H9 (cell line): ENCODE measurements around the gene FAM240A. TPM values are rescaled to one million over a fixed set of nuclear protein-coding genes. Genes with fewer than 3 reads are reported as not detected.
A peak's percentile ranks its signal among the peaks of the same experiment; 100 is the strongest.

ENCODE experiments used
- DNase-seq: peaks from one replicate; pipeline ENCODE4 v3.0.0-alpha.2; 2017
- H2AFZ ChIP-seq: one replicate; pipeline ENCODE4 v1.6.1; 2013; ENCODE audit warnings: mild to moderate bottlenecking, low read length, control low read depth, moderate library complexity
- H2AK5ac ChIP-seq: 2 replicates; pipeline ENCODE4 v1.6.1; 2013; ENCODE audit warnings: low read length, control low read depth, mixed read lengths; ENCODE audit not compliant: insufficient read length
- H2BK120ac ChIP-seq: one replicate; pipeline ENCODE4 v1.6.1; 2013; ENCODE audit warnings: low read depth, mild to moderate bottlenecking, low read length, control low read depth, inconsistent platforms; ENCODE audit not compliant: poor library complexity, severe bottlenecking
- H2BK12ac ChIP-seq: 2 replicates; pipeline ENCODE4 v1.6.1; 2013; ENCODE audit warnings: low read length, control low read depth, mixed read lengths, low read depth; ENCODE audit not compliant: insufficient read length
- H2BK15ac ChIP-seq: 2 replicates; pipeline ENCODE4 v1.6.1; 2013; ENCODE audit warnings: low read depth, low read length, control low read depth
- H2BK20ac ChIP-seq: one replicate; pipeline ENCODE4 v1.6.1; 2013; ENCODE audit warnings: low read depth, mild to moderate bottlenecking, low read length, control low read depth, inconsistent platforms; ENCODE audit not compliant: poor library complexity, severe bottlenecking
- H2BK5ac ChIP-seq: 2 replicates; pipeline ENCODE4 v1.6.1; 2013; ENCODE audit warnings: low read length, control low read depth, mixed read lengths; ENCODE audit not compliant: insufficient read length
- H3K14ac ChIP-seq: 2 replicates; pipeline ENCODE4 v1.6.1; 2013; ENCODE audit warnings: low read length, control low read depth; ENCODE audit not compliant: insufficient read depth
- H3K18ac ChIP-seq: 2 replicates; pipeline ENCODE4 v1.6.1; 2013; ENCODE audit warnings: low read depth, mild to moderate bottlenecking, mixed read lengths, low read length, control low read depth; ENCODE audit not compliant: insufficient read length
- H3K23ac ChIP-seq: 2 replicates; pipeline ENCODE4 v1.6.1; 2013; ENCODE audit warnings: low read length, control low read depth, mixed read lengths, low read depth; ENCODE audit not compliant: insufficient read length
- H3K23me2 ChIP-seq: 2 replicates; pipeline ENCODE4 v1.6.1; 2013; ENCODE audit warnings: low read depth, mild to moderate bottlenecking, mixed read lengths, low read length, control low read depth; ENCODE audit not compliant: insufficient read length, poor library complexity, severe bottlenecking
- H3K27ac ChIP-seq: 2 replicates; pipeline ENCODE4 v1.5.1; 2013; ENCODE audit warnings: low read length, control low read depth, mixed read lengths, low read depth; ENCODE audit not compliant: insufficient read length
- H3K27me3 ChIP-seq: 2 replicates; pipeline ENCODE4 v1.6.1; 2013; ENCODE audit warnings: low read length, control low read depth, inconsistent platforms; ENCODE audit not compliant: insufficient read depth
- H3K4ac ChIP-seq: 2 replicates; pipeline ENCODE4 v1.6.1; 2013; ENCODE audit warnings: low read depth, mild to moderate bottlenecking, control low read depth, inconsistent platforms, low read length, moderate library complexity
- H3K4me1 ChIP-seq: 2 replicates; pipeline ENCODE4 v1.6.1; 2013; ENCODE audit warnings: low read length, control low read depth, inconsistent platforms; ENCODE audit not compliant: insufficient read depth
- H3K4me2 ChIP-seq: 2 replicates; pipeline ENCODE4 v1.6.1; 2013; ENCODE audit warnings: low read length, control low read depth, mixed read lengths; ENCODE audit not compliant: insufficient read length, insufficient read depth
- H3K56ac ChIP-seq: 2 replicates; pipeline ENCODE4 v1.6.1; 2013; ENCODE audit warnings: low read depth, mild to moderate bottlenecking, mixed read lengths, low read length, control low read depth; ENCODE audit not compliant: insufficient read length
- H3K79me1 ChIP-seq: 2 replicates; pipeline ENCODE4 v1.6.1; 2013; ENCODE audit warnings: low read depth, mild to moderate bottlenecking, moderate library complexity, low read length, control low read depth, inconsistent platforms; ENCODE audit not compliant: insufficient read depth, poor library complexity, severe bottlenecking
- H3K79me2 ChIP-seq: 2 replicates; pipeline ENCODE4 v1.6.1; 2013; ENCODE audit warnings: low read length, control low read depth, inconsistent platforms; ENCODE audit not compliant: insufficient read depth
- H3K9ac ChIP-seq: 2 replicates; pipeline ENCODE4 v1.6.1; 2013; ENCODE audit warnings: low read length, control low read depth, mixed read lengths; ENCODE audit not compliant: insufficient read length; ENCODE audit errors: extremely low read depth
- H3K9me3 ChIP-seq: one replicate; pipeline ENCODE4 v1.6.1; 2013; ENCODE audit warnings: low read depth, low read length, inconsistent platforms; ENCODE audit not compliant: control insufficient read depth
- H3T11ph ChIP-seq: one replicate; pipeline ENCODE4 v1.6.1; 2013; ENCODE audit warnings: mild to moderate bottlenecking, low read length, control low read depth, inconsistent platforms
- H4K20me1 ChIP-seq: one replicate; pipeline ENCODE4 v1.6.1; 2013; ENCODE audit not compliant: control insufficient read depth, insufficient read length, insufficient read depth
- H4K5ac ChIP-seq: 2 replicates; pipeline ENCODE4 v1.6.1; 2013; ENCODE audit warnings: low read depth, mild to moderate bottlenecking, mixed read lengths, low read length, control low read depth; ENCODE audit not compliant: insufficient read length
- H4K8ac ChIP-seq: replicated peaks from 2 replicates; pipeline ENCODE4 v1.6.1; 2013; ENCODE audit warnings: low read length, control low read depth, mixed read lengths, low read depth; ENCODE audit not compliant: insufficient read length
- H4K91ac ChIP-seq: 2 replicates; pipeline ENCODE4 v1.6.1; 2013; ENCODE audit warnings: low read depth, mild to moderate bottlenecking, moderate library complexity, mixed read lengths, low read length, control low read depth; ENCODE audit not compliant: insufficient read length
- H3K27ac Mint-ChIP-seq, 3 experiments: 2 replicates in 2 of 3; 3 replicates in 1 of 3; pipeline ENCODE4 v1.8.0; 2020 to 2021; ENCODE audit warnings: mixed read lengths in 3 of 3, mild to moderate bottlenecking in 1 of 3, moderate library complexity in 1 of 3
- H3K27me3 Mint-ChIP-seq: 2 replicates; pipeline ENCODE4 v1.8.0; 2021; ENCODE audit warnings: low read depth, mild to moderate bottlenecking, moderate library complexity, mixed read lengths
- H3K36me3 Mint-ChIP-seq, 3 experiments: 2 replicates in 2 of 3; 3 replicates in 1 of 3; pipeline ENCODE4 v1.8.0; 2020 to 2021; ENCODE audit warnings: low read depth in 3 of 3, mixed read lengths in 3 of 3; ENCODE audit not compliant: insufficient read depth in 1 of 3
- H3K4me1 Mint-ChIP-seq, 2 experiments: 2 replicates each; pipeline ENCODE4 v1.8.0; 2020; ENCODE audit warnings: mixed read lengths in 2 of 2
- H3K4me3 Mint-ChIP-seq, 2 experiments: 2 replicates in 1 of 2; 3 replicates in 1 of 2; pipeline ENCODE4 v1.8.0; 2020 to 2021; ENCODE audit warnings: mild to moderate bottlenecking in 2 of 2, mixed read lengths in 2 of 2, moderate library complexity in 1 of 2
- H3K9me3 Mint-ChIP-seq, 2 experiments: 2 replicates in 1 of 2; 3 replicates in 1 of 2; pipeline ENCODE4 v1.8.0; 2020; ENCODE audit warnings: mild to moderate bottlenecking in 2 of 2, mixed read lengths in 2 of 2, moderate library complexity in 1 of 2
- CTCF ChIP-seq: fragments of 200-600 bp; sonication (generic); conservative IDR thresholded peaks from 3 replicates; pipeline ENCODE4 v1.8.0; 2021; ENCODE audit warnings: antibody characterized with exemption, mild to moderate bottlenecking
- WGBS: extraction: QIAGEN DNeasy Blood & Tissue Kit; methylation state at CpG from one replicate; pipeline ENCODE4 v1.1.7; 2013; ENCODE audit warnings: missing lambda C conversion rate, low lambda C conversion rate, mixed read lengths; ENCODE audit not compliant: insufficient read length; ENCODE audit errors: extremely low coverage; 5-methylcytosine and 5-hydroxymethylcytosine counted together
- total RNA-seq: library from RNA; stranded (reverse); gene quantifications from 2 replicates; pipeline ENCODE4 v1.2.1, GENCODE V29; 2021

The FAM240A gene
- total RNA-seq, 1 experiment from 2014 or later = 0.11 TPM

GRCh38 chr3:46671541-46672348 is 59.4 kb downstream of the FAM240A start:
- Mint-ChIP-seq H3K9me3 (no peaks in the 10 kb centered on the region), H3K27ac (no peak overlapping the region; a peak in 2 of 7 replicates), H3K27me3 (no peaks in the 10 kb centered on the region; the same call in none of the 2 replicates), H3K4me3 (peak overlapping the region in 1 of 2 experiments; percentile 35; a peak in 2 of 5 replicates), H3K36me3 (peaks cover 0 to 8% (median 0%) of the 10 kb centered on the region in 3 experiments; a peak in 2 of 7 replicates), H3K4me1 (peaks cover 0 to 7% of the 10 kb centered on the region in 2 experiments; a peak in 3 of 4 replicates)
- Histone ChIP-seq H2BK120ac (no peak overlapping the region), H3K4me2 (no peak overlapping the region), H4K91ac (no peak overlapping the region), H3K23me2 (no peaks in the 10 kb centered on the region), H3K79me2 (no peaks in the 10 kb centered on the region), H4K8ac (no peak overlapping the region), H2BK15ac (no peak overlapping the region), H3K56ac (no peak overlapping the region), H2AK5ac (no peak overlapping the region), H3K9ac (no peak overlapping the region), H4K20me1 (no peaks in the 10 kb centered on the region), H3K4me1 (no peaks in the 10 kb centered on the region), H3T11ph (no peak overlapping the region), H2BK20ac (no peak overlapping the region), H3K9me3 (no peaks in the 10 kb centered on the region), H3K79me1 (no peaks in the 10 kb centered on the region), H3K18ac (no peak overlapping the region), H3K27ac (no peak overlapping the region), H4K5ac (no peak overlapping the region), H3K14ac (no peak overlapping the region), H2AFZ (no peak overlapping the region), H3K4ac (no peak overlapping the region), H3K27me3 (no peaks in the 10 kb centered on the region), H2BK12ac (no peak overlapping the region), H2BK5ac (no peak overlapping the region), H3K23ac (no peak overlapping the region)
- TF ChIP-seq CTCF = no peak
- WGBS = no CpG with 5 or more reads among the region's 25 CpGs
- DNase-seq = peak; percentile 20
